Jurkat, Clone E6-1 (cell line): Measurements from ENCODE around the gene TFG.

Experiments used
- DNase-seq: peaks from one replicate; pipeline ENCODE4 v3.0.0-alpha.2; 2011; ENCODE audit warnings: low read depth, low spot score
- H3K4me3 ChIP-seq: 2 replicates; pipeline ENCODE4 v1.5.1; 2011; ENCODE audit warnings: mild to moderate bottlenecking, low read length, control low read depth, moderate library complexity

TFG gene

DNA sequence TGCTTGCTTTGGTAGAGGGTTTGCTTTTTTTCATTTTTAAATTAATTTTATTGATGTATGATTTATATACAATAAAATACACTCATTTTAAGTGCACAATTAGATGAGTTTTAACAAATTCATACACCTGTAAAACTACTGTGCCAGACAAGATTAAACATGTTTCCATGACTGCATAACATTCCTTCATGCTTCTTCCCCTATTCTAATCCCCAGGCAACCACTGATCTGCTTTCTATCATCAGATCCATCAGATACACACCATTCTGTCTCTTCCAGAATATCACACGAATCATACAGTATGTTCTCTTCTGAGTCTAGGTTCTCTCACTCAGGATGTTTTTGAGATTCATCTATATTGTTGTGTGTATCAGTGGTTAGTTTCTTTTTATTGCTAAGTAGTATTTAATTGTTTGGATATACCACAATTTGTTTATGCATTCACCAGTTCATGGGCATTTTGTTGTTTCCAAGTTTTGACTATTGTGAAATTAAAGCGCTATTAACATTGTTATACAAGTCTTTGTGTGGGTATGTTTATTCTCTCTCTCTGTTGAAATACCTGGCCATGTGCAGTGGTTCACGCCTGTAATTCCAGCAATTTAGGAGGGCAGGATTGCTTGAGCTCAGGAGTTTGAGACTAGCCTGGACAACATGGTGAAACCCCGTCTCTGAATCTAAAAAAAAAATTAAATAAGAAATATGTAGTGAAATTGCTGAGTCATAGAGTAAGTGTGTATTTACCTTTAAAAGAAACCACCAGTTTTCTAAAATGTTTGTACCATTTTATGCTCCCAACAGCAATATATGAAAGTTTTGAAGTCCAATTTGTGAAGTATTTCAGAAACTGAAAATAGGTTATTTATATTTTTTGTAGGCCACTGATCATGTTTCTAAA lies 7.0 kb upstream of the TFG start:
- DNase-seq, result no peak
- no peak overlapping the region for H3K4me3 ChIP-seq

DNA sequence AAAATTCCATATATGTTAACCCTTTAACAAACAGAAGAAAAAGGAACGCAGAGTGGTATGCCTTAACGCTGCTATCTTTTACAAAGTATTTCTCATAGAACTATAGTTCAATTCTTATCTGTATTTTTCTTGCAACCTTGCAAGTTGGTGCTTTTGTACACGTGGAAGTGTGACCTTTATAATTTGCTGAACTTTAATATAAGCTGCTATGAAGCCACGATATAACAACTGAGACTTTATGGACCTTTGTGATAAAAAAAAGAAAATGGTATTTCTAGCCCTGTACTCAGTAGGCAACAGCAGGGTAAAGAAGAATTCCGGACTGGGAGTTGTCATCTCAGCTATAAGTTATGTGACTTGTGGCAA lies 6.3 kb upstream of the TFG start:
- no peak for DNase-seq
- no peak overlapping the region for H3K4me3 ChIP-seq

DNA sequence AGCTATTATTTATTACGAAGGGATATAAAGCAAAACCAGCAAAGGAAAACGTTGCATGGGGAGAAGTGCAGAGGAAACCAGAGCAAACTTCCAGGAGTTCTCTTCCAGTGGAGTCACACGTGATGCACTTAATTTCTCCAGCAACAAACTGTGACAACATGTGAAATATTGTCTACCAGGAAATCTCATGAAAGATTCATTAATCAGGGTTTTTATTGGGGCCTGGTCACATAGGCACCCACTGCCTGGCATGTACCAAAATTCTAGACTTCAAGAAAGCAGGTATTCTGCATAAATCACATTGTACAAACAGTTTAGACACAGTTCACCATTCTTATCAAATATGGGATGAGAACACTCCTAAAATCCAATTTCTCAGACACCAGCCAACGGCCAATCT lies 5.4 kb upstream of the TFG start:
- DNase-seq, result no peak
- H3K4me3 ChIP-seq, result no peak overlapping the region

DNA sequence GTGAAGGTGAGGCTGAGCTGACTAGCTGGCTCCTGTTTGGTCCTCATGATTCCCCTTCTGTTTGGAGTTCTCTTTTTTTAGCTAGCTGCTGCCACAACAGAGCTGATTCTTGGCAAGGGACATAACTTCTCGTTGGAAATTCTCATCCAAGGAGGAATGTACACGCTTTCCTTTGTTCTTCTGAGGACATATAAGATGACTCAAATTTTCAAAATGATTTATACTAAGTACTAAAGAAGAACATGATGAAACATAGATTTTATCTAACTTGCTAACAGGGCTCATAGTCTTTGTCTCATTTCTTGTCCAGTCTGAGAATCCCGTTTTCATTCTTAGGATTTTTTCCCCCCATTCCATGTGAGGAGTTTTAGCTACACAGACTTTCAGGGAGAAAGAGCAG lies 2.9 kb upstream of the TFG start:
- H3K4me3 ChIP-seq, result no peak overlapping the region
- no peak for DNase-seq

DNA sequence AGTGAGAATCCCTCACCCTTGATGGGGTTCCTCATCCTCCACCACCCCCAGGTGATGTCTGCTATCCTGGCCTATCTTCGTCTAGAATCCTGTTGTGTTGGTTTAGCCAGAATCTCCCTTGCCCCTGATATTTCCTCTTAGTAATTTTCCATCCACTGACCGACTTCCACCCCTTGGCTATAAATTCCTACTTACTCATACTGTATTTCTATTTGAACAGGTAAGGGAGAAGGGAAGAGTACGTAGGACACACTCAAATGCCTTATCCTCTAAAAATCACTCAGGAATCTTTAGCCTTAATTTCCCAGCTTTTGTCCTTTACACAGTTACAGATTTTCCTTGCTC lies 678 bp upstream of the TFG start:
- H3K4me3 ChIP-seq, result peak overlapping the region; percentile 79
- no peak for DNase-seq

DNA sequence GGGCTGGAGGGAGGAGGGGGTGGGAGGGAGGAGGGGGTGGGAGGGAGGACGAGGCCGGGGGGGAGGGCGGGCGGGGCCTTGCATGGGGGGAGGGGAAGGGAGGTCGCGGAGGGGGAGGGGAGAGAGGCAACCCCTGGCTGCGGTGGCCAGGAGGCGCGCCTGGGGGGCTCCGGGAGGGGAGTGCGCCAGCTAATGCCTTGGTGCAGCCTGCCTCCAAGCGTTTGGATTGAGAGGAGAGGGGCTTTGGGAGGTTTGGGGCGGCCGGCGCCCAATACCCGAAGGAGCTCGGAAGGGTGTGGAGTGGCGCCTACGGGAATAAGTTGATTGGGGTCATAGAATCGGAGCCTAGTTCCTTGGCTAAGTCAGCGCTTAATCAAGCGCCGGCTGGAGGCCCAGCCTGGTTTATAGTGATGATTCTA lies 557 bp downstream of the TFG start:
- peak overlapping the region; percentile 79 for H3K4me3 ChIP-seq
- no peak for DNase-seq

DNA sequence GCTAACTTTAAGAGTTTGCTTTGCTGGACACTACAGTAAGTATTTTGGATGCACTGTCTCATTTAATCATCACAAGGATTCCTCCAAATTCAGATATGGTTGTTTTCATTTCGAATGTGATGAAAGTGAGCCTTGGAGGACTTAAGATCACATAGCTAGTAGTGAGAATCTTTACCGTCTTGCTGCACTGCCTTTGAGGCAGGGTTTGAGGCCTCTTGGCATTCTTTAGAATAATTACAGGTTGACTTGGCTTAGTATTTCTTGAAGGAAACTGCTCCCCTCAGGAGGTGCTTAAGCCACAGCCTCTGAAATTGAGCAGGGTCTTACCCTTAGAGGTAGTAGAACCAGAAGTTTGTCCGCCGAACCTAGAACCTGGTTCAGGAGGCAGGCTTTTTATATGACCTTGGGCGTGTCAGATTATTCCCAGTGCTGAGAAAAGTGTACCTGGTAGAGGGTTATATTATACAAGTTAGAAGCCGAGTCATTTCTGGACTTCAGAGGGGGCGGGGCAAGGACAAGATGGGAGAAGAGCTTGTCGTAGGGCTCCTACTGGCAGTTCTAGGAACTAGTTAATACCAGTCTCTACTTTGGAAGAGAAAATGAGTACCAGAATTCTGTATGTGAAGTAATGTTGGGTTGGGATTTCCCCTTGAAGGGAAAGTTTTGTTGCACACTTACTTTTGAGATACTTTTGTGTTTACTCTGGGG lies 1.1 kb downstream of the TFG start:
- DNase-seq, result peak; percentile 48

DNA sequence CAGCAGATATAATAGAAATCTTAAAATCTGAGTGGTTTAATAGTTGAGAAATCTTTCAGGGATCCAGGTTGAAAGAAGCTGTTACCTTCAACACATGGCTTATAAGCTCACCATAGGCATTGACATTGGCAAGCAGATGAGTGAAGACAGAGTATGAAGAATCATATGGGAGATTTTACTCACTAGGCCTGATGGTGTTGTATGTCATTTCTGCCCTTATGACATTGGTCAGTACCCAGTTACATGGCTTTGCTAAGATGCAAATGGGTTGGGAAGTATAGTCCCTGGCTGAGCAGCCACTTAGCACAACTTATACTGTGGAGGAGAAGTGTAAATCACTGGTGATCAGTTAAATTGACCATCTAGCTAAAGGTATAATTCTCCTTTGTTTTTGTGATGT lies 5.9 kb downstream of the TFG start:
- DNase-seq, result no peak

More for the DNA sequence above, 1.1 kb downstream of the TFG start:
- peak overlapping the region; percentile 79 for H3K4me3 ChIP-seq

DNA sequence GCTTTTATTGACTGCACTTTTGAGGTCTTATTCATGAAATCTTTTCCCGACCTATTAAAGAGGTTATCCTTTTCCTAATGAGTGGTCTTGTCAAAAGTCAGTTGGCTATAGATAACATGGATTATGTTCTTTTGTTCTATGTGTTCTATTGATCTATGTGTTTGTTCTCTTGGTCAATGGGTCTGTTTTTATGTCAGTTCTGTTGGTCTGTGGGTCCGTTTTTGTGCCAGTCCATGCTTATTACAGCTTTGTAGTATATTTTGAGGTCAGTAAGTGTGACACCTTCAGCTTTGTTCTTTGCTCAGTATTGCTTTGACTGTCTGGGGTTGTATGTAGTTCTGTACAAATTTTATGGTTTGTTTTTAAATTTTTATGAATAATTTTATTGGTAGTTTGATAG lies 7.8 kb downstream of the TFG start:
- no peak for DNase-seq
- H3K4me3 ChIP-seq, result no peak overlapping the region

More for the DNA sequence above, 5.9 kb downstream of the TFG start:
- no peak overlapping the region for H3K4me3 ChIP-seq

DNA sequence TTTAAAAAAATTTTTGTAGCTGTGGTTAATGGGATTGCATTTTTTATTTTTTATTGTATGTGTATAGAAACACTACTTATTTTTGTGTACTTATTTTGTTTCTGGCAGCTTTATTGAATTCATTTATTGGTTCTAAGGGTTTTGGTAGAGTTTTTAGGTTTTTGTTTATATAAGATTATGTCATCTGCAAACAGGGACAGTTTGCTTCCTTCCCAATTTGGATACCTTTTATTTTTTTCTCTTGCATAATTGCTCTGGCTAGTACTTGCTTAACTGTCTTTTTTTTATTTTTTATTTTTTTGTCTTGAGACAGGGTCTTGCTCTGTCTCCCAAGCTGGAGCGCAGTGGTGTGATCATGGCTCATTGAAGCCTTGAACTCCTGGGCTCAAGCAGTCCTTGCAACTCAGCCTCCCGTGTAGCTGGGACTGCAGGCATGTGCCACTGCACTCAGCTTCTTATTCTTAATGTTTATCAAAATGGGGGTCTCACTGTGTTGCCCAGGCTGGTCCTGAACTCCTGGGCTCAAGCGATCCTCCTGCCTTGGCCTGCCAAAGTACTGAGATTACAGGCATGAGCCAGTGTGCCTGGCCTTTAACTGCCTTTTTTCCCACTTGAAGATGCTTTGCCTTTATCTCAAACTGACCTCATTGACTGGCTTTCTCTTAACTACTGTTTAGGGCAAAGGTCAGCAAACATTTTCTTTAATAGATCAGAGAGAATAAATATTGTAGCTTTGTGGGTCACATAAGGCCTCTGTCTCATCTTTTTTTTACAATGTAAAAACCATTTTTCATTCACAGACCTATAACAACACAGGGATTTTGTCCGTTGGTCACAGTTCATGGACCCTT lies 8.6 kb downstream of the TFG start:
- DNase-seq, result no peak
- no peak overlapping the region for H3K4me3 ChIP-seq

DNA sequence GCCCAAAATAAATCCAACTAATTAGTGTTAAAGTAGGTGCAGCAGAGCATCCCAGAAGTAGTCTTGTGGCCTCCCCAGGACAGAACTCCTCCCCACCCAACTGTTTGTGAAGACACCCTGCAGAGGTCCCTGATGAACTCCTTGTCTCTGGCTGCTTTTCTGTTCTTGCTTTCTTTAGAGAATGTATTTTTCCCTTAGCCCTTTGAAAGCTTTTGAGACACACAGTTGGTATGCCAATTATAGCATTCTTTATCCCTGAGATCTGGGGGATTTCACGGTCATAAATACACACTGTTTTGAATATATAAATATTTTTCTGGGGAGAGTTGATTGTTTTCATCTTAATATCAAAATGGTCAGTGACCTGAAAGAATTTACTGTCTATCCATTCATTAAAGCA lies 9.8 kb downstream of the TFG start:
- no peak for DNase-seq
- no peak overlapping the region for H3K4me3 ChIP-seq

DNA sequence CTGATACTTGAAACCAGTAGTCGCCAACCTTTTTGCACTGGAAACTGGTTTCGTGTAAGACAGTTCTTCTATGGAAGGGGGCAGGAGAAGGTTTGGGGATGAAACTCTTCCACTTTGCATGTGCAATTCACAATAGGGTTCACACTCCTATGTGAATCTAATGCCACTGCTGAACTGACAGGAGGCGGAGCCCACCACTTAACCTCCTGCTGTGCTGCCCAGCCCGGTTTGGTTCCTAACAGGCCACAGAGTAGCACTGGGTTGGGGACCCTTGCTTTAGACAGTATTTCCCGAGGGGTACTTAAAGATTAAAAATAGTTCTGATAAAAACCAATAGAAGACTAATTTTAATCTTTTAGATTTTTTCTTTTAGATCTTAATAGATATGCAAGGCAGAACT lies 11.1 kb downstream of the TFG start:
- no peak for DNase-seq
- H3K4me3 ChIP-seq, result no peak overlapping the region

DNA sequence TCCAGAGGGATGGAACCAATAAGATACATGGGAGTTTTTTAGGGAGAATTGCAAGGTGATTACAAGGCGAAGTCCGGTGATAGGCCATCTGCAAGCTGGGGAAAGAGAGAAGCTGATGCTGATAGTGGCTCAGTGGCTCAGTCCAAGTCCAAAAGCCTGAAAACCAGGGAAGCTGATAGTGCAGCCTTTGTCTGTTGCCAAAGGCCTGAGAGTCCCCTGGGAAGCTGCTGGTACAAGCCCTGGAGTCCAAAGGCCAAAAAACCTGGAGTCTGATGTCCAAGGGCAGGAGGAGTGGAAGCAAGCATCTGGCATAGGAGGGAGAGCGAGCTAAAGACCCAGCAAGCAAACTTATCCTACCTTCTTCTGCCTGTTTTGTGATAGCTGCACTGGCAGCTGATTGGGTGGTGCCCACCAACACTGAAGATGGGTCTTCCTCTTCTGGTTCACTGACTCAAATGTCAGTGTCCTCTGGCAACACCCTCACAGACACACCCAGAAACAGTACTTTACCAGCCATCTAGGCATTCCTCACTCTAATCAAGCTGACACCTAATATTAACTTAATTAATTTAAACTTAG lies 16.7 kb downstream of the TFG start:
- DNase-seq, result no peak
- H3K4me3 ChIP-seq, result no peak overlapping the region

DNA sequence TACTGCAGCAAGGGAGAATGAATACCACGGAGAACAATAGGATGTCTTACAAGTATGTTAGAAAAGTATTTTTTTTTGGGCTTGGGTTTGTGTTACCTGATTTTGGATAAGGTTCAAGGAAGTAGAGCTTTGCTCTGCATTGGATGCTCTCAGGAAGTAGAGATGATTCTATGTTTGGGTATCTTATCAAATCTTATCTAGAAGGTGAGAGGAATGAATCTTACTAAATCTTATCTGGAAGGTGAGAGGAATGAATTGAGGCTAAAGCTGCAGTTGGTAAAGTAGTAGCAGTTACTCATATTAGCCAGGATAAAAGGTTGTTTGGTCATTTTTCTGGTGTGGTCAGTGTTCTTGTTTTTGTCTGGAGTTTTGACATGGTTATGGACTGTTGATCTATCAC lies 17.4 kb downstream of the TFG start:
- H3K4me3 ChIP-seq, result no peak overlapping the region
- DNase-seq, result no peak

DNA sequence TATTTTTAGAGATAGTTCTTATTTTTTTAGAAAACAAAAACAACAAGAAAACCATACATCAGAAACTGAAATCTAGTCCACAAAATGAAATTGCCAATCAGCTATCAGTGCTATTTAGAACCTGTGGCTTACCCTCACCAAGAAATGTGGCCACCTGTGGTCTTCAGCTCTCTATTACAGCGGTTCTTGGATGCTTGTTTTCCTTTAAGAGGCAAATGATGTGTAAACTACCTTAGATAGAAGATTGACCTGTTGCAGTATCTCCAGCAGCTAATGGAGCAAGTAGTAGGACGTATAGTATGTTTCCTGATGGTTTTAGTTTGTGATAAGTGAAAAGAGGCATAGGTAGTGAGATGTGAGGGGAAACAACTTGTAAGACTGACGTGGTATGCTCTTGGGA lies 21.2 kb downstream of the TFG start:
- H3K4me3 ChIP-seq, result no peak overlapping the region
- DNase-seq, result no peak

DNA sequence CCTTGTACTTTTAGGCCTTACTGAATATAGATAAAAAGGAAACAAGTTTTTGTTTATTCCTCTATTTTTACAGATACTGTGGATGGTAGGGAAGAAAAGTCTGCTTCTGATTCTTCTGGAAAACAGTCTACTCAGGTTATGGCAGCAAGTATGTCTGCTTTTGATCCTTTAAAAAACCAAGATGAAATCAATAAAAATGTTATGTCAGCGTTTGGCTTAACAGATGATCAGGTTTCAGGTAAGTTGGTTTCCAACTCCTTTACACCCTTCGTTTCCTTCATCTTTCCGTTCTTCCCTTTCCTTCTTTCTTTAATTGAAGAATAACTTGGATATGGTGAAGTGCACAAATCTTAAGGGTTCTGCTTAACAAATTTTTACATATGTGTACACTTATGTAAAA lies 23.1 kb downstream of the TFG start:
- H3K4me3 ChIP-seq, result no peak overlapping the region
- DNase-seq, result no peak

DNA sequence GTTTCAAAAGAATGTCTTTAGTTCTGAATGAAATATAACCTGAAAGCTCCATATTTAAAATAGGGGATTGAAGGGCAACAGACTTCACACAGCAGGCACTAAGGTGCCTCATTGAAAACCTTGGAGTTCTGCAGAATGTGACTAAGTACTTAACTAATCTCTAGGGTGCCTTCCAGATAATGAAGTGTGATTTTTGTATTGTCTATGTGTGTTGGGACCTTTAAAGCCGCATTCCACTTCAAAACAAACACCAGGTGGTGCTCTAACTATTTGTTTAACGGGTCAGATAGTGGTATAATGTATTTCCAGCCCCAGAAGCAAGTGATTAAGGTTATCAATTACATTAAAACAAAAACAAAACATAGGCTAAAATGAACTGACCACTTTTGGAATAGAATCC lies 28.0 kb downstream of the TFG start:
- DNase-seq, result no peak

DNA sequence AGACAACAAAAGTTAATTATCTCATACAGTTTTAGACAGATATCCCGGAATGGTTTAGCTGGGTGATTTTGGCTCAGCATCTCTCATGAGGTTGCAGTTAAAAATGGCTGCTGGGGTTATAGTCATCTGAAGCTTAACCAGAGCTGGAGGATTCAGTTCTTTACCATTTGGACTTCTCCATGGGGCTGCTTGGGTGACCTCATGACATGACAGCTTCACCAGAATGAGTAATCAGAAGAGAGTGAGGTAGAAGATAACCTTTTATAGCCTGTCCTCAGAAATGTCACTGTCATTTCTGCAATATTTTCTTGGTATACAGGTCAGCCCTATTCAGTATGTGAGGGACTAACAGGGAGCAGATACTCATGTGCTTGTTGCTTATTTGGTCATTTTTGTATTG lies 30.9 kb downstream of the TFG start:
- no peak overlapping the region for H3K4me3 ChIP-seq
- no peak for DNase-seq

More for the DNA sequence above, 28.0 kb downstream of the TFG start:
- no peak overlapping the region for H3K4me3 ChIP-seq

DNA sequence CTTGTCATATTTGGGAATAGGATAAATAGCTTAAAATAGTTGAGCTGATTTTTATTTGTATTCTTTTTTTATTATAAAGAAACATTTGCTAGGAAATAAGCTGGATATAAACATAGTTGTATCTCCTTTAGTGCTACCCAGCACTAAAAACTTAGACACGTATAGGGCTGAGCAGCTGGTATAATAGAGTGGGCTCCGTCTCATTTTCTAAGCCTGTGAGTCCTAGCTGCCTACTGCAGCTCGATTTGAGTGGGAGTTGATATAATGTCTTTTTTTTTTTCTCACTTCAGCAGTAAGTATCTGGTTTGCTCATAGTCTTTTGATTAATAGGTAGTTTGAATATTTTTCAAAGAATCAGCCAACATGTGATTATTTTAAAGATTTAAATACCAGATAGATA lies 34.2 kb downstream of the TFG start:
- H3K4me3 ChIP-seq, result no peak overlapping the region
- no peak for DNase-seq

DNA sequence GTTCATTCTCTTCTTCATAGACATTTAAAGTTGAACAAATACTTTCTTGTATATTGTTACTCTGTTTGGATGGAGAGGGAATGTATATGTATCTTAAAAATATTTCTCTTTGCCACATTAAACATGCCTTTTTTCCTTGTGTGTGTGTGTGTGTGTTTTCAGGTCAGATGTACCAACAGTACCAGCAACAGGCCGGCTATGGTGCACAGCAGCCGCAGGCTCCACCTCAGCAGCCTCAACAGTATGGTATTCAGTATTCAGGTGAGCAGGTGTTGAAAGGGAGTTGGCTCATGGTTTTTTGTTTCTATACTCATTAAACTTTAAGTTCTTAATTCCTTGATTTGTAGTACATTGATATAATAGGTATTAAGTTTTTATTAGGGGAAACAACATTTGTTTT lies 35.4 kb downstream of the TFG start:
- DNase-seq, result no peak
- no peak overlapping the region for H3K4me3 ChIP-seq
